ENCODE data around the gene GRM4. TPM values are rescaled to one million over a fixed set of nuclear protein-coding genes. Genes with fewer than 3 reads are reported as not detected.

Gene GRM4
- total and polyA plus RNA-seq, 12 donors: not detected

GRCh38 chr6:34037151-34037550 is 108.7 kb downstream of the GRM4 start:
- no peak overlapping the region for H3K27ac ChIP-seq
- H3K4me3 ChIP-seq: no peak overlapping the region
- H3K36me3 ChIP-seq: no peaks in the 10 kb centered on the region
- ATAC-seq (no peak), DNase-seq (no peak)
- intact Hi-C loops (cut with DNase I): no loop called here
- H3K9me3 ChIP-seq: no peaks in the 10 kb centered on the region
- WGBS, 2 donors: 72 to 73% methylated on average over 3 of the region's 3 CpGs
- no peaks in the 10 kb centered on the region for H3K4me1 ChIP-seq
- TF ChIP-seq, protein P1, sequence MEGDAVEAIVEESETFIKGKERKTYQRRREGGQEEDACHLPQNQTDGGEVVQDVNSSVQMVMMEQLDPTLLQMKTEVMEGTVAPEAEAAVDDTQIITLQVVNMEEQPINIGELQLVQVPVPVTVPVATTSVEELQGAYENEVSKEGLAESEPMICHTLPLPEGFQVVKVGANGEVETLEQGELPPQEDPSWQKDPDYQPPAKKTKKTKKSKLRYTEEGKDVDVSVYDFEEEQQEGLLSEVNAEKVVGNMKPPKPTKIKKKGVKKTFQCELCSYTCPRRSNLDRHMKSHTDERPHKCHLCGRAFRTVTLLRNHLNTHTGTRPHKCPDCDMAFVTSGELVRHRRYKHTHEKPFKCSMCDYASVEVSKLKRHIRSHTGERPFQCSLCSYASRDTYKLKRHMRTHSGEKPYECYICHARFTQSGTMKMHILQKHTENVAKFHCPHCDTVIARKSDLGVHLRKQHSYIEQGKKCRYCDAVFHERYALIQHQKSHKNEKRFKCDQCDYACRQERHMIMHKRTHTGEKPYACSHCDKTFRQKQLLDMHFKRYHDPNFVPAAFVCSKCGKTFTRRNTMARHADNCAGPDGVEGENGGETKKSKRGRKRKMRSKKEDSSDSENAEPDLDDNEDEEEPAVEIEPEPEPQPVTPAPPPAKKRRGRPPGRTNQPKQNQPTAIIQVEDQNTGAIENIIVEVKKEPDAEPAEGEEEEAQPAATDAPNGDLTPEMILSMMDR (IDR thresholded peaks at IDR 0.05): no peak
- peaks cover 0 to 46% (median 24%) of the 10 kb centered on the region in 7 donors for H3K27me3 ChIP-seq

DNA sequence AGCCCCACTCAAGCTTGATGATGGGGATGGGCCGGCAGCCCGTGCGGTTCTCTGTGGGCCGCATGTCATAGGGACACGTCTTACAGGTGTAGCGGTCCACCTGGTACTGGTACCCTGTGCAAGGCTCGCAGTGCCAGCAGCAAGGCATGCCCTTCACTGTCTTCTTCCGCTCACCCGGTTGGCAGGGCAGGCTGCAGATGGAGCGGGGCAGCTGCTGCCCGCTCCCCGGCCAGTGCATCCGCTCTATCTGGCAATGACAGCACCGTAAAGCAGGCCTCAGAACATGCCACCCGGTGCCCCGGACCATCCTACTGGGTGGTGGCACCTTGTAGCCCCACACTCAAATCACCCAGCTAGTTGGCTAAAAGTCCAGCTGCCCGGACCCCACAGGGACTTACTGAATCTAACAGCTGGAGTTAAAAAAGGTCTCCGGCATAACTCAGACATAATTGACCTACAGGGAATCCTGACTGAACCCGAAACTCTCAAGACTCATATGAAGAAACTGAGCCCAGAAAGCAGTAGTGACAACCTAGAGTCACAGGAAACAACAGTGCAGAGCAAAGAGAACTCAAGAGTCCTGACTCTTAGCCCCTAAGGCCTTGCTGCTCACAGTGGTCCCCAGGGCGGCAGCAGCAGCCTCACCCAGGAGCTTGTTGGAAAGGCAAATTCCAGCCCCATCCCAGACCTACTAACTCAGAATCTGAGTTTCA is 109.4 kb downstream of the GRM4 start:
- no peak for DNase-seq
- Histone ChIP-seq H3K27me3 (peaks cover 0 to 48% (median 24%) of the 10 kb centered on the region in 7 donors), H3K9me3 (no peaks in the 10 kb centered on the region), H3K36me3 (no peaks in the 10 kb centered on the region), H3K4me1 (no peaks in the 10 kb centered on the region), H3K27ac (no peak overlapping the region), H3K4me3 (no peak overlapping the region)
- WGBS, 2 donors: 92 to 93% methylated on average over 20 of the region's 20 CpGs
- TF ChIP-seq, protein P1 (IDR thresholded peaks at IDR 0.05): no peak
- intact Hi-C loops (cut with DNase I): no loop called here
- ATAC-seq: no peak

- Histone ChIP-seq H3K4me3 (no peak overlapping the region), H3K27ac (no peak overlapping the region), H3K27me3 (peaks cover 0 to 50% (median 20%) of the 10 kb centered on the region in 7 donors), H3K4me1 (no peaks in the 10 kb centered on the region), H3K9me3 (no peaks in the 10 kb centered on the region), H3K36me3 (no peaks in the 10 kb centered on the region)
- ATAC-seq (no peak), DNase-seq (no peak)
- TF ChIP-seq, protein P1 (IDR thresholded peaks at IDR 0.05): no peak
- 91 to 94% methylated on average over 40 of the region's 40 CpGs for WGBS, 2 donors
- intact Hi-C loops (cut with DNase I): no loop called here
Observed at GRCh38 chr6:34035704-34036356, 110.1 kb downstream of the GRM4 start.

DNA sequence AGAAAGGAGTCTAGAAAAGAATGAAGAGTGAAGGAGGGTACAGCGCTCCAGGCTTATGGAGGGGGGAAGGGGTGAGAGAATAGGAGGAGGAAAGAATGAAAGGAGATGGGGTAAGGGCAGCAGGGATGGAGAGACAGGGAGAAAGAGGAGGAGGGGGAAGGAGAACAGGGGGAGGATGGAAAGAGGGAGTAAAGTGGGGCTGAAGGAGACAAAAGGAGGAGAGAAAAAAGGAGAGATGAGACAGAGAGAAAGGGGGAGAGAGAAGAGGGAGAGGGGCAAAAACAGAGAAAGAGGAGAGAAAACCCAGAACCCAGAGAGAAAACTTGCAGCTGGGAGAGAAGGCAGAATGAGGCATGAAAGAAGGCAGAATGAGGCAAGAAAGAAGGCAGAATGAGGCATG is 110.7 kb downstream of the GRM4 start:
- no peak for ATAC-seq
- DNase-seq: no peak
- intact Hi-C loops (cut with DNase I): no loop called here
- TF ChIP-seq, protein P1 (IDR thresholded peaks at IDR 0.05): no peak
- Histone ChIP-seq H3K4me1 (no peaks in the 10 kb centered on the region), H3K4me3 (no peak overlapping the region), H3K27ac (no peak overlapping the region), H3K27me3 (peaks cover 0 to 48% (median 15%) of the 10 kb centered on the region in 7 donors), H3K36me3 (no peaks in the 10 kb centered on the region), H3K9me3 (no peaks in the 10 kb centered on the region)
- WGBS, 2 donors: 86 to 87% methylated on average over 1 of the region's 1 CpG

Data from heart right ventricle (tissue), 16 donors.